PC-3 (cell line): ENCODE results near the gene MCU. TPM values are rescaled to one million over a fixed set of nuclear protein-coding genes. Genes with fewer than 3 reads are reported as not detected.

Experiments
- ATAC-seq: fragments of 200-7000 bp; cut with Tn5 transposase; 2 replicates; pipeline ENCODE4 v1.9.1; 2020; ENCODE audit warnings: mild to moderate bottlenecking, moderate library complexity
- BruUV-seq: library from RNA; stranded (reverse); fragments of 400-500 nt; replicated peaks from 2 replicates; lab custom pipeline; 2021; lab: Mats Ljungman, UMichigan
- CTCF ChIA-PET: fragments of 300-600 bp; sonication (Branson Sonifier 250); formaldehyde crosslinking; loops from one replicate; lab custom pipeline; 2022; ENCODE audit warnings: antibody characterized with exemption; lab: Charles Lee
- POLR2A ChIA-PET: fragments of 300-600 bp; sonication (Branson Sonifier 250); formaldehyde crosslinking; loops from one replicate; lab custom pipeline; 2022; ENCODE audit warnings: antibody characterized with exemption; ENCODE audit not compliant: unreplicated experiment; lab: Charles Lee
- DNase-seq: peaks from one replicate; pipeline ENCODE4 v3.0.0-alpha.2; 2015
- H2AFZ ChIP-seq: fragments of 300-600 bp; sonication (generic); 2 replicates; pipeline ENCODE4 v1.6.0; 2016; ENCODE audit warnings: antibody characterized with exemption, low read length
- H3F3A ChIP-seq: fragments of 300-600 bp; sonication (generic); one replicate; pipeline ENCODE4 v1.6.0; 2017; ENCODE audit warnings: antibody characterized with exemption, low read length, control low read depth, mild to moderate bottlenecking; ENCODE audit not compliant: unreplicated experiment
- H3K27ac ChIP-seq: fragments of 300-600 bp; sonication (generic); 2 replicates; pipeline ENCODE4 v1.5.1; 2016; ENCODE audit warnings: mild to moderate bottlenecking, low read length
- H3K27me3 ChIP-seq: fragments of 300-600 bp; sonication (generic); 2 replicates; pipeline ENCODE4 v1.6.1; 2016; ENCODE audit warnings: low read length, mixed read lengths
- H3K36me3 ChIP-seq: fragments of 300-600 bp; sonication (generic); 2 replicates; pipeline ENCODE4 v1.6.1; 2016; ENCODE audit warnings: low read depth, mixed run types, low read length, mixed read lengths
- H3K4me1 ChIP-seq: fragments of 300-600 bp; sonication (generic); 2 replicates; pipeline ENCODE4 v1.5.1; 2016; ENCODE audit warnings: low read length; ENCODE audit not compliant: insufficient read depth
- H3K4me2 ChIP-seq: fragments of 300-600 bp; sonication (generic); 2 replicates; pipeline ENCODE4 v1.6.0; 2016; ENCODE audit warnings: low read length
- H3K4me3 ChIP-seq: fragments of 300-600 bp; sonication (generic); 2 replicates; pipeline ENCODE4 v1.5.1; 2016; ENCODE audit warnings: mild to moderate bottlenecking, low read length, mixed read lengths
- H3K79me2 ChIP-seq: fragments of 300-600 bp; sonication (generic); 2 replicates; pipeline ENCODE4 v1.6.1; 2017; ENCODE audit warnings: low read length, mixed read lengths
- H3K9ac ChIP-seq: fragments of 300-600 bp; sonication (generic); 2 replicates; pipeline ENCODE4 v1.6.0; 2016; ENCODE audit warnings: mild to moderate bottlenecking, low read length
- H3K9me2 ChIP-seq: fragments of 300-600 bp; sonication (generic); replicated peaks from 2 replicates; pipeline ENCODE4 v1.6.1; 2016; ENCODE audit warnings: mixed run types, low read length, mixed read lengths
- H3K9me3 ChIP-seq: fragments of 300-600 bp; sonication (generic); 2 replicates; pipeline ENCODE4 v1.6.1; 2016; ENCODE audit warnings: low read length, mixed read lengths
- H4K20me1 ChIP-seq: fragments of 300-600 bp; sonication (generic); 2 replicates; pipeline ENCODE4 v1.6.1; 2016; ENCODE audit warnings: low read length, mixed read lengths
- EZH2 ChIP-seq: fragments of 300-600 bp; sonication (generic); IDR thresholded peaks from one replicate; pipeline ENCODE4 v1.6.1; 2017; ENCODE audit warnings: antibody characterized with exemption, mild to moderate bottlenecking, low read length; ENCODE audit not compliant: unreplicated experiment
- EZH2phosphoT487 ChIP-seq: fragments of 300-600 bp; sonication (generic); IDR thresholded peaks from 2 replicates; pipeline ENCODE4 v1.6.1; 2018; ENCODE audit warnings: mild to moderate bottlenecking, antibody characterized with exemption, low read length, borderline replicate concordance
- intact Hi-C: fragments of 100-400 bp; cut with micrococcal nuclease; formaldehyde crosslinking; loops from 2 replicates; pipeline ENCODE4 v1.9.0; 2023
- total RNA-seq: library from RNA; depleted of rRNA; stranded (reverse); fragments of >200 nt; gene quantifications from 2 replicates; pipeline ENCODE4 v1.2.3, GENCODE V29; 2014
- TF ChIP-seq, protein P1 (sequence below): fragments of 300-600 bp; sonication (generic); conservative IDR thresholded peaks from 2 replicates; pipeline ENCODE4 v1.5.1; 2017; ENCODE audit warnings: antibody characterized with exemption, low read depth, mild to moderate bottlenecking, low read length

MCU gene
- total RNA-seq, 1 experiment from 2014 or later = 21.5 TPM

DNA sequence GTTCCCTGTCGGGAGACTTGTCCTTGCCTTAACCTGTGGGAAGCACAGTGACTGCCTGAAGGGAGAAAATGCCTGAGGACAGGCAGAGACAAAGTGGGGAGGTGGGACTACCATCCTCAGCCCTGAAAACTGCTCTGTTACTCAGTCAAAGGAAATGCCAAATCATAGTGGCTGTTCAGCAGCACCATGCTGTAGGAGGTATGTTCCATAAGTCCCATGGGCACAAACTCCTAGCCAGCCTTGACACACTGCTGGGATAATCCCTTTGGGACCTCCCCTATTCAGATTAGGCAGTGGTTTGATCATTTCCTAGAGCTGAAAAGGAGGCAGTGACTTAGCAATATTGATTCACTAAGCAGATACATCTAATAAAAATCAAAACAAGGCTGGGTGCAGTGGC is 80.1 kb downstream of the MCU start:
- Histone ChIP-seq H3K27me3 (0 out of 2 replicates have a peak, but pooled peaks cover 3% of the 10 kb centered on the region), H3K4me3 (no peak overlapping the region), H3K79me2 (no peaks in the 10 kb centered on the region), H3K9me2 (no peaks in the 10 kb centered on the region), H4K20me1 (no peaks in the 10 kb centered on the region), H3K4me2 (no peak overlapping the region), H3K9ac (no peak overlapping the region), H3K27ac (no peak overlapping the region), H3F3A (no peaks in the 10 kb centered on the region), H3K9me3 (0 out of 2 replicates have a peak, but pooled peaks cover 3% of the 10 kb centered on the region), H2AFZ (no peak overlapping the region), H3K4me1 (no peaks in the 10 kb centered on the region), H3K36me3 (no peaks in the 10 kb centered on the region)
- BruUV-seq = no TSS peak
- TF ChIP-seq EZH2phosphoT487 = no peak
- TF ChIP-seq EZH2 = no peak
- TF ChIP-seq, protein P1, sequence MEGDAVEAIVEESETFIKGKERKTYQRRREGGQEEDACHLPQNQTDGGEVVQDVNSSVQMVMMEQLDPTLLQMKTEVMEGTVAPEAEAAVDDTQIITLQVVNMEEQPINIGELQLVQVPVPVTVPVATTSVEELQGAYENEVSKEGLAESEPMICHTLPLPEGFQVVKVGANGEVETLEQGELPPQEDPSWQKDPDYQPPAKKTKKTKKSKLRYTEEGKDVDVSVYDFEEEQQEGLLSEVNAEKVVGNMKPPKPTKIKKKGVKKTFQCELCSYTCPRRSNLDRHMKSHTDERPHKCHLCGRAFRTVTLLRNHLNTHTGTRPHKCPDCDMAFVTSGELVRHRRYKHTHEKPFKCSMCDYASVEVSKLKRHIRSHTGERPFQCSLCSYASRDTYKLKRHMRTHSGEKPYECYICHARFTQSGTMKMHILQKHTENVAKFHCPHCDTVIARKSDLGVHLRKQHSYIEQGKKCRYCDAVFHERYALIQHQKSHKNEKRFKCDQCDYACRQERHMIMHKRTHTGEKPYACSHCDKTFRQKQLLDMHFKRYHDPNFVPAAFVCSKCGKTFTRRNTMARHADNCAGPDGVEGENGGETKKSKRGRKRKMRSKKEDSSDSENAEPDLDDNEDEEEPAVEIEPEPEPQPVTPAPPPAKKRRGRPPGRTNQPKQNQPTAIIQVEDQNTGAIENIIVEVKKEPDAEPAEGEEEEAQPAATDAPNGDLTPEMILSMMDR = no peak
- intact Hi-C loops = no loop called here
- POLR2A ChIA-PET = no interaction called here
- CTCF ChIA-PET = no interaction called here
- DNase-seq = no peak
- no peak for ATAC-seq

DNA sequence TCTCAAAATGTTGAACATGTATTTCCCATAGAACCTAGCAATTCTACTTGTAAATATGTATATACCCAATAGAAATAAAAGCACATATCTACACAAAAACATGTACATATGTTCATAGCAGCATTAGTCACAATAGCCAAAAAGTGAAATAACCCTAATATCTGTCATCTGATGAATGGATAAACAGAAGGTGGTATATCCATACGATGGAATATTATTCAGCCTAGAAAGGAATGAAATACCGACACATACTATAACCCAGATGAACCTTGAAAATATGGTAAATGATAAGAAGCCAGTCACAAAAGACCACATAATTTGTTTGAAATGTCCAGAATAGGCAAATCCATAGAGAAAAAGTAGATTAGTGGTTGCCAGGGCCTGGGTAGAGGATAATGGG is 87.9 kb downstream of the MCU start:
- ChIA-PET CTCF (no interaction called here), POLR2A (no interaction called here)
- no peaks in the 10 kb centered on the region for H3K9me3 ChIP-seq
- TF ChIP-seq, protein P1 = no peak
- TF ChIP-seq EZH2 = no peak
- no peak for TF ChIP-seq EZH2phosphoT487
- H3K9me2 ChIP-seq = no peaks in the 10 kb centered on the region
- no peak overlapping the region for H3K4me2 ChIP-seq
- H4K20me1 ChIP-seq = no peaks in the 10 kb centered on the region
- no peak overlapping the region for H3K27ac ChIP-seq
- no peak for ATAC-seq
- DNase-seq = no peak
- H3K9ac ChIP-seq = no peak overlapping the region
- H3K4me1 ChIP-seq = peaks cover 19% of the 10 kb centered on the region
- H3F3A ChIP-seq = no peaks in the 10 kb centered on the region
- no peaks in the 10 kb centered on the region for H3K79me2 ChIP-seq
- peaks cover 38% of the 10 kb centered on the region for H3K27me3 ChIP-seq
- intact Hi-C loops = no loop called here
- H2AFZ ChIP-seq = no peak overlapping the region
- BruUV-seq = no TSS peak
- H3K4me3 ChIP-seq = no peak overlapping the region
- no peaks in the 10 kb centered on the region for H3K36me3 ChIP-seq

DNA sequence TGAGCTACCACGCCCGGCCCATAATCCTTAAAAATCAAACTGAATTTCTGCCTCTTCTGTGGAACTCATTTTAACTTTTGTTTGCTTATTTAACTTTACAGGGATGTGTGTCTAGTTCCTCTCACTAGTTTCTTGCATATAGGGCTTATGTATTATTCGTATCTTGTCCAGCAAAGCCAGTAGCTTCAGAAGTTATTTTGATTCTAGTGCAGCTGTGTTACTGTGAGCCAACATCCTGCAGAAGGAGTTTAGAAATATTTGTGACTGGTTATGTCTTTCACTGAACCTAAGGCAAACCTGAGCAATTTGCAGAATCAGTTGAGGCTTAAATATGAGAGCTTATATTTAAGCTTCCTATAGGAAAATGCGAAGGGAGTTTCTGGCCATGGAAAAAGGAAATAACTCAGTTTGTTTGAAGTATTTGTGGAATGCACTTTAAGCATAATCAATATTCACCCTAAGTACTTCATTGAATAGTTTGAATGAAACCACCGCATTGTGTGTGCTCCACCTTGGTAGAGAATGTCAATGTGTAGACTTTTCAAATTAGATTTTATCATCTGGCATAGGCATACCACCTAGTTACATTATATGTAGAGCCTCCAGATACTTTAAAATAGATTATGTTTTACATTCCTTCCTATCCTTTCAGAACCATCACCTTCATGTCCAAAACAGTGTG is 90.8 kb downstream of the MCU start:
- no peak for ATAC-seq
- ChIA-PET CTCF (no interaction called here), POLR2A (no interaction called here)
- H3K9me2 ChIP-seq = no peaks in the 10 kb centered on the region
- no peak overlapping the region for H2AFZ ChIP-seq
- no peaks in the 10 kb centered on the region for H3F3A ChIP-seq
- no peaks in the 10 kb centered on the region for H3K36me3 ChIP-seq
- H3K4me1 ChIP-seq = peaks cover 33% of the 10 kb centered on the region
- intact Hi-C loops = no loop called here
- no peak for TF ChIP-seq EZH2
- TF ChIP-seq EZH2phosphoT487 = no peak
- TF ChIP-seq, protein P1 = no peak
- no peaks in the 10 kb centered on the region for H4K20me1 ChIP-seq
- H3K4me2 ChIP-seq = no peak overlapping the region
- no peak for DNase-seq
- no peaks in the 10 kb centered on the region for H3K9me3 ChIP-seq
- no peaks in the 10 kb centered on the region for H3K79me2 ChIP-seq
- H3K27ac ChIP-seq = no peak overlapping the region
- no peak overlapping the region for H3K4me3 ChIP-seq
- no TSS peak for BruUV-seq
- H3K9ac ChIP-seq = no peak overlapping the region
- H3K27me3 ChIP-seq = peaks cover 35% of the 10 kb centered on the region
